ENCODE results near the gene TTC28. TPM values are rescaled to one million over a fixed set of nuclear protein-coding genes. Genes with fewer than 3 reads are reported as not detected.

The TTC28 gene
- total and polyA plus RNA-seq, 11 donors = 5.1 to 34.9 (median 21.8) TPM

DNA sequence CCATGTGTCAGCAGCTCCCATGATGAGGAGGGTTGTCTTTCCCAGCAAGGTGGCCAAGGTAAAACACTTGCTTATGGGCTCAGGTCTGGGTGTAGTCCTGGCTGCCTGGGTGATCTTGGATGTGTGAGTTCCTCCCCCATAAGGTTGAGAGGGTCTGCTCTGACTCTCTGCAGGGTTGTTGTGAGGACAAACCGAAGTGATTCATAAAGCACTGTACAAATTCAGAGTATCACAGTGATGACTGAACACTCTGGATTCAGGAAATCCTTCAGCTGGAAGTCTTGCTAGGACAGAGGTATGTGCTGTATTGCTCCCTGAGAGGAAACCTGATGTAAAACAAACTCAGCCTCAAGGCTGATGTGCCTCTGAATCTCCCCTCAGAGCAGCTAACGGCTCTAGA is 539.7 kb downstream of the TTC28 start:
- 56 to 71% (median 62%) methylated on average over 1 to 2 of the region's 2 CpGs for WGBS, 4 donors
- ATAC-seq (peak in 1 of 4 donors; percentile 32), DNase-seq (no peak)
- TF ChIP-seq CTCF (IDR thresholded peaks at IDR 0.05) (no peak), POLR2A (IDR thresholded peaks at IDR 0.05) (no peak)
- Histone ChIP-seq H3K27me3 (no peaks in the 10 kb centered on the region), H3K4me3 (no peak overlapping the region), H3K9me3 (peaks cover 0 to 10% (median 5%) of the 10 kb centered on the region in 12 donors), H3K27ac (no peak overlapping the region), H3K4me1 (peaks cover 0 to 61% (median 13%) of the 10 kb centered on the region in 12 donors), H3K36me3 (no peaks in the 10 kb centered on the region)
- intact Hi-C loops (cut with DNase I) = no loop called here

- 74 to 91% (median 83%) methylated on average over 1 of the region's 1 CpG for WGBS, 4 donors
- Histone ChIP-seq H3K36me3 (no peaks in the 10 kb centered on the region), H3K27me3 (no peaks in the 10 kb centered on the region), H3K4me1 (peaks cover 0 to 59% (median 13%) of the 10 kb centered on the region in 12 donors), H3K27ac (no peak overlapping the region), H3K4me3 (no peak overlapping the region), H3K9me3 (peaks cover 0 to 10% (median 5%) of the 10 kb centered on the region in 12 donors)
- DNase-seq (no peak), ATAC-seq (no peak)
- TF ChIP-seq CTCF (IDR thresholded peaks at IDR 0.05) (no peak), POLR2A (IDR thresholded peaks at IDR 0.05) (no peak)
- intact Hi-C loops (cut with DNase I) = no loop called here
These were observed 540.1 kb downstream of the TTC28 start for GRCh38 chr22:28139516-28139915.

DNA sequence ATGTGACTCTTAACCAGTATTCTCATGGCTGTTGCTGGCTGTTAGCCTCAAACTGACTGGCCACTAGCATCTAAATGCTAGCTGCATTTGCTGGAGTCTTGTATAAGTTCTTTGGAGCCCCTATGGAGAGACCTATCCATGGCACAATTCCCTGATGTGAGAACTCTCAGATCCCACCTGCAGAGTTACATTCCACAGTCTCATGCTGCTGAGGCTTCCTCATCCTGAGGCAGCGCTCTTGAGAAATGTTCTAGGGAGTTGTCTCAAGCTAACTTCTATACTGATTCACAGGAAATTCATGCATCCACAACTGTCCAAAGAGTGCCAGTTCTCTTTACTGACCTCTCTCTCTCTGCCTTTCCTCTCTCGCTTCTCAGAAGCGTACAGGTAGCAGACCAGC is 542.6 kb downstream of the TTC28 start:
- no peak for TF ChIP-seq POLR2A (IDR thresholded peaks at IDR 0.05)
- no peak for TF ChIP-seq CTCF (IDR thresholded peaks at IDR 0.05)
- Histone ChIP-seq H3K4me1 (peaks cover 0 to 35% (median 7%) of the 10 kb centered on the region in 12 donors), H3K36me3 (no peaks in the 10 kb centered on the region), H3K9me3 (peaks cover 0 to 10% (median 5%) of the 10 kb centered on the region in 12 donors), H3K27ac (no peak overlapping the region), H3K27me3 (no peaks in the 10 kb centered on the region), H3K4me3 (no peak overlapping the region)
- no peak for ATAC-seq
- 96 to 99% (median 98%) methylated on average over 3 of the region's 3 CpGs for WGBS, 4 donors
- no peak for DNase-seq
- intact Hi-C loops (cut with DNase I) = no loop called here

- TF ChIP-seq CTCF (IDR thresholded peaks at IDR 0.05) = no peak
- no peak for TF ChIP-seq POLR2A (IDR thresholded peaks at IDR 0.05)
- Histone ChIP-seq H3K4me3 (no peak overlapping the region), H3K27me3 (no peaks in the 10 kb centered on the region), H3K27ac (no peak overlapping the region), H3K4me1 (no peaks in the 10 kb centered on the region), H3K36me3 (no peaks in the 10 kb centered on the region), H3K9me3 (peaks cover 0 to 7% (median 4%) of the 10 kb centered on the region in 12 donors)
- intact Hi-C loops (cut with DNase I) = no loop called here
- ATAC-seq (no peak), DNase-seq (no peak)
- 83 to 89% (median 87%) methylated on average over 2 of the region's 2 CpGs for whole genome bisulfite sequencing, 4 donors
These were observed 547.2 kb downstream of the TTC28 start for GRCh38 chr22:28132466-28132865.

Measured in heart left ventricle (tissue), 16 donors.